ENCODE data around the gene NHS.

DNA sequence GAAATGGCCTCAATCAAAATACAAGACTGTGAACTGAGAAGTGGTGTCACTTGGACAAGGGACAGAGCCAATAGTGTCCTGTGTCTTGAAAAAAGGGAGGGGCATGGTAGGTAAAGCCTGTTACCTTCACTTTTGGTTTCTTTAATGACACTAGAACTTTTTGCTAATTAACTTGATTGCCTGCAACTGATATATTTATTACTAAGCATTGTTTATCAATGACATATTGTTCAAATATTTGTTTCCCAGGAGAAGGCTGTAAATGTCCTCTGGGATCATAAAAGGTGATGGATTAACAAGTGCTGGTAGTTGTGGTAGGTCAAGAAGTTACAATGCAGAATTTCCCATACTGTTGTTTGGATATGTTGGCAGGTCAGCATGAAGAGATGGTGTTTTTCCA lies 268.5 kb downstream of the NHS start:
- TF ChIP-seq TOE1 (CRISPR knock-in tag; IDR thresholded peaks at IDR 0.05) (no peak), NFE2 (CRISPR knock-in tag; IDR thresholded peaks at IDR 0.05) (no peak), POLR2A (IDR thresholded peaks at IDR 0.05; ENCODE audit: insufficient read depth in 1 of 2, low read depth in 2 of 2, low read length in 2 of 2) (no peak), ATF3 (CRISPR knock-in tag; IDR thresholded peaks at IDR 0.05) (no peak), SNRNP70 (IDR thresholded peaks at IDR 0.05; ENCODE audit: low read depth, low read length) (no peak)
